ENCODE measurements around the gene FSTL4. TPM values are rescaled to one million over a fixed set of nuclear protein-coding genes. Genes with fewer than 3 reads are reported as not detected.

The FSTL4 gene
- total RNA-seq, 2 experiments from 2014 or later: 0.36 TPM; not detected in 1

DNA sequence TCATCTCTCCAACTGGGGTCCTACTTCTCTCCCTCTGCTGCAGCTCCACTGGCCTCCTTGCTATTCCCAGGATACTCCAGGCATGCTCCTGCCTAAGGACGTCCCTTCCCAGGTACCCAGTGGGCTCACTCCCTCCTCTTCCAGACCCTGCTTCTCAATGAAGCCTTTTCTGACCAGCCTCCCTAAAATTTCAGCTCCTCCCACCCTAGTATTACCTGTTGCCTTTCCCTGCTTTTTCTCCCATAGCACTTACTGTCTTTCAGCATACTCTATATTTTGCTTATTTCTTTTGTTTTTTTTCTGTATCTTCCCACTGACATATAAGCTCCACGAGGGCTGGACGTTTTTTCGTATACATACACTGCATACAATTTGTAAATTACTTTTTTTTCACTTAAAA, 26.1 kb upstream of the FSTL4 start:
- no peaks in the 10 kb centered on the region for H3K9me3 Mint-ChIP-seq
- H3K36me3 Mint-ChIP-seq: no peaks in the 10 kb centered on the region
- DNase-seq: no peak
- H3K27me3 Mint-ChIP-seq: peaks cover 32% of the 10 kb centered on the region
- intact Hi-C loops (cut with micrococcal nuclease): no loop called here
- no peaks in the 10 kb centered on the region for H3K4me1 Mint-ChIP-seq (ENCODE audit: low read depth)
- ChIA-PET CTCF (interaction anchor here (1.4 kb wide), 1 partner anchor 215 kb away, joined by 3 read pairs; no protein-coding TSS in a partner anchor), POLR2A (no interaction called here)
- no peak overlapping the region for H3K27ac Mint-ChIP-seq
- H3K4me3 Mint-ChIP-seq: no peak overlapping the region

DNA sequence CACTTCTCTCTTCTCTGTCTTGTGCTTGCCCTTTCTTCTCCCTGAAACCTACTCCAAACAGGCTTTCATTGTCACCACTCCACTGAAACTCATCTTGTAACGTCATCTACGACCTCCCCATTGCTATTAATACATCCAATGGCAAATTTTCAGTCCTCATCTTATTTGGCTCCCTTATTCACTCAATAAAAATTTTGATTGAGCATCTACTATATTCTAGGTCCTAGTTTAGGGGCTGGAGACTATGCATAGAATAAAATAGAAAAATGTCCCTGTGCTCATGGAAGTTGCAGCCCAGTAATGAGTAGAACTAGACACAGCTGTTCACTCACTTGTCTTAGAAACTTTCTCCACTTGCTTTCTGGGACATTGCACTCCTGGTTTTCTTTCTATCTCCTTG, 24.9 kb upstream of the FSTL4 start:
- Mint-ChIP-seq H3K4me1 (ENCODE audit: low read depth) (no peaks in the 10 kb centered on the region), H3K27ac (no peak overlapping the region), H3K4me3 (no peak overlapping the region), H3K9me3 (no peaks in the 10 kb centered on the region), H3K36me3 (no peaks in the 10 kb centered on the region), H3K27me3 (peaks cover 30% of the 10 kb centered on the region)
- no peak for DNase-seq
- ChIA-PET POLR2A (interaction anchor here (0.5 kb wide), 2 partner anchors 273 to 370 kb away, joined by 3 read pairs; no protein-coding TSS in a partner anchor), CTCF (no interaction called here)
- intact Hi-C loops (cut with micrococcal nuclease): no loop called here

DNA sequence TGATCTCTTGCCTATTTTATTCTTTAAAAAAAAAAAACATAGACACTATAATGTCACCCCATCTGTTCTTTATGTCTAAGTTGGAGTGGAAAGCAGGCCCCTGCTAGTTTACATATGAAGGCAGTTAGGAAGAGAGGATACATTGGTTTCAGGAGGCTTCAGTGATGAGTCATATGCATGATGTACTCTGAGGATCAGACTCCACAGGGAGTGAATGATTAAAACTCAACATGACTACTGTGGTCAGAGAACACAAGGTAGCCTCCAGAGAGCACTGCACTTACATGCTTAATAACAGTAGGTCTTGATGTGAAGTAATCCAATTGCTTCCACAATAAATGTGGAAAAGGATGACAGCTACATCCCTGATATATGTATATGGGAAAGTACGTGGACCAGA, 22.7 kb upstream of the FSTL4 start:
- no peaks in the 10 kb centered on the region for H3K36me3 Mint-ChIP-seq
- H3K4me1 Mint-ChIP-seq (ENCODE audit: low read depth): no peaks in the 10 kb centered on the region
- peaks cover 39% of the 10 kb centered on the region for H3K27me3 Mint-ChIP-seq

DNA sequence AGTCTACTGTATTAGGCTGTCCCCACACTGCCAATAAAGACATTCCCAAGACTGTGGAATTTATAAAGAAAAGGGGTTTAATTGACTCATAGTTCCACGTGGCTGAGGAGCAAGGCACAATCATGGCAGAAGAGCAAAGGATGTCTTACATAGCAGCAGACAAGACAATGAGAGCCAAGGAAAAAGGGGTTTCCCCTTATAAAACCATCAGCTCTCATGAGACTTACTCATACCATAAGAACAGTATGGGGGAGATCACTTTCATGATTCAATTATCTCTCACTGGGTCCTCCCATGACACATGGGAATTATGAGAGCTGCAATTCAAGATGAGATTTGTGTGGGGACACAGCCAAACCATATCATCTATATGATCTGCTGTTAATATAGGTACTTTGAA, 14.8 kb upstream of the FSTL4 start:
- H3K9me3 Mint-ChIP-seq: peaks cover 11% of the 10 kb centered on the region
- ChIA-PET CTCF (no interaction called here), POLR2A (no interaction called here)
- peaks cover 46% of the 10 kb centered on the region for H3K27me3 Mint-ChIP-seq
- H3K4me1 Mint-ChIP-seq (ENCODE audit: low read depth): peaks cover 2% of the 10 kb centered on the region
- H3K4me3 Mint-ChIP-seq: no peak overlapping the region
- no peak overlapping the region for H3K27ac Mint-ChIP-seq
- no peak for DNase-seq
- intact Hi-C loops (cut with micrococcal nuclease): loop anchor here (2.0 kb wide), 2 partner anchors 16 to 62 kb away; no protein-coding TSS in a partner anchor
- no peaks in the 10 kb centered on the region for H3K36me3 Mint-ChIP-seq

More for the DNA sequence above, 22.7 kb upstream of the FSTL4 start:
- POLR2A ChIA-PET: no interaction called here
- H3K4me3 Mint-ChIP-seq: no peak overlapping the region
- H3K27ac Mint-ChIP-seq: no peak overlapping the region
- CTCF ChIA-PET: no interaction called here
- no peak for DNase-seq
- intact Hi-C loops (cut with micrococcal nuclease): no loop called here
- H3K9me3 Mint-ChIP-seq: peaks cover 3% of the 10 kb centered on the region

DNA sequence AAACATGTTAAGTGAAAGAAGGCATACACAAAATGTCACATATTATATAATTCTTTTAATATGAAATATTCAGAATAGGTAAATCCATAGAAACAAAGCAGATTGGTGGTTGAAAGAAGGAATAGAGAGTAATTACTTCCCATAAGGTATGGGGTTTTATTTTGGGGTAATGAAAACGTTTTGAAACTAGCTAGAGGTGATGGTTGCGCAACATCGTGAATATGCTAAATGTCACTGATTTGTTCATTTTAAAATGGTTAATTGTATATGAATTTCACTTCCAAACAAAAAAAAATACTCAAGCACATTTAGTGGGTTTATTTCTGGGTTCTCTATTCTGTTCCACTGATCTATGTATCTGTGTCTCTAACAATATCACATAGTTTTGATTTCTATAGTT, 12.0 kb upstream of the FSTL4 start:
- Mint-ChIP-seq H3K27me3 (peaks cover 28% of the 10 kb centered on the region), H3K27ac (no peak overlapping the region), H3K36me3 (no peaks in the 10 kb centered on the region), H3K4me3 (no peak overlapping the region), H3K9me3 (peaks cover 8% of the 10 kb centered on the region), H3K4me1 (ENCODE audit: low read depth) (peaks cover 2% of the 10 kb centered on the region)
- no peak for DNase-seq
- intact Hi-C loops (cut with micrococcal nuclease): no loop called here
- POLR2A ChIA-PET: no interaction called here
- CTCF ChIA-PET: interaction anchor here (0.9 kb wide), 1 partner anchor 12 kb away, joined by 3 read pairs; the partner anchor contains the start of gene FSTL4

DNA sequence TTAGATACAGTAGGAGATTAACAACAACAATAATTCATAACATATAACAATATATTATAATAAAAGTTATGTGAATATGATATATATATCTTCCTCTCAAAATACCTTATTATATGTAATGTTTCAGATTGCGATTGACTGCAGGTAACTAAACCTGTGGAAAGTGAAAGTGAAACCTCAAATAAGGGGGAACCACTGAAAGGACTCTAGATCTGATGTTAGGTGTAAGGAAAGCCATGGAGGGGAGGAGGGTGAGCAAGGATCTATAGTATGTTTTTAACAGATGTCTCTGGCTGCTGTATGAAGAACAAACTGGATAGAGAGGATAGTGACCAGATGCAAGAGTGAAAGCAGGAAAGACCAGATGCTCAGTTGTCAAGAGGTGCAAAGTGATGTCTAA, 5.8 kb upstream of the FSTL4 start:
- CTCF ChIA-PET: interaction anchor here (0.7 to 1.2 kb wide), 2 partner anchors 12 to 327 kb away, joined by 3 read pairs; no protein-coding TSS in a partner anchor
- no peak overlapping the region for H3K4me3 Mint-ChIP-seq
- H3K27me3 Mint-ChIP-seq: peaks cover 32% of the 10 kb centered on the region
- H3K36me3 Mint-ChIP-seq: no peaks in the 10 kb centered on the region
- no peak for DNase-seq
- H3K9me3 Mint-ChIP-seq: peaks cover 2% of the 10 kb centered on the region
- intact Hi-C loops (cut with micrococcal nuclease): loop anchor here (10.0 kb wide), 1 partner anchor 133 kb away; no protein-coding TSS in a partner anchor
- no peak overlapping the region for H3K27ac Mint-ChIP-seq
- H3K4me1 Mint-ChIP-seq (ENCODE audit: low read depth): peaks cover 11% of the 10 kb centered on the region
- POLR2A ChIA-PET: no interaction called here

- no peak overlapping the region for H3K27ac Mint-ChIP-seq
- intact Hi-C loops (cut with micrococcal nuclease): loop anchor here (10.0 kb wide), 1 partner anchor 129 kb away; no protein-coding TSS in a partner anchor
- CTCF ChIA-PET: interaction anchor here (1.2 to 1.8 kb wide), 2 partner anchors 188 to 190 kb away, joined by 3 to 6 read pairs; no protein-coding TSS in a partner anchor
Measured at GRCh38 chr5:133613743-133614142, 1.4 kb upstream of the FSTL4 start.

DNA sequence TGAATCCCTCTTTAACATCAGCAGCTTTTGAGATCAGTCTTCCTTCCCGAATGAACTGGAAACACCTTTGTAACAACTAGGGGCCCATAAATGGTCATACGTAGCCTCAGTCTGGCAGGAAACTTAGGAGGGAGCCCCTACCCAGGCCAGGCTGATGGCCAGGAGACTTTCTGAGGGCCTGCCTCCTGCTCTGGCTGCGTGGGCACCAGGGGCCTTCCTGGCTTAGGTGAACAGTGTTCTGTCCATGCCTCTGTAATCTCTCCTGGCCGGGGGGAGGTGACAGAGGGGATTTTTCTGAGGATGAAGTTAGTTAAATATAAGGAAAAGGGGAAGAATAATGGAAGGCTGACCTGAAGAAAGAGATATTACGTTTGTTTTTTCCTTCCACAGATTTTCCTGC, 843 bp upstream of the FSTL4 start:
- H3K4me3 Mint-ChIP-seq: peak overlapping the region; percentile 59
- H3K36me3 Mint-ChIP-seq: no peaks in the 10 kb centered on the region
- ChIA-PET CTCF (interaction anchor here (0.7 to 1.8 kb wide), 2 partner anchors 11 to 190 kb away, joined by 3 to 6 read pairs; no protein-coding TSS in a partner anchor), POLR2A (no interaction called here)
- H3K4me1 Mint-ChIP-seq (ENCODE audit: low read depth): peaks cover 12% of the 10 kb centered on the region
- H3K9me3 Mint-ChIP-seq: no peaks in the 10 kb centered on the region
- intact Hi-C loops (cut with micrococcal nuclease): loop anchor here (10.0 kb wide), 1 partner anchor 128 kb away; no protein-coding TSS in a partner anchor
- no peak for DNase-seq
- H3K27ac Mint-ChIP-seq: no peak overlapping the region
- H3K27me3 Mint-ChIP-seq: peaks cover 48% of the 10 kb centered on the region

More at GRCh38 chr5:133613743-133614142, 1.4 kb upstream of the FSTL4 start:
- POLR2A ChIA-PET: no interaction called here
- Mint-ChIP-seq H3K4me1 (ENCODE audit: low read depth) (peaks cover 16% of the 10 kb centered on the region), H3K9me3 (no peaks in the 10 kb centered on the region), H3K27me3 (peaks cover 46% of the 10 kb centered on the region), H3K36me3 (no peaks in the 10 kb centered on the region), H3K4me3 (no peak overlapping the region)
- no peak for DNase-seq

- POLR2A ChIA-PET: no interaction called here
- H3K27ac Mint-ChIP-seq: no peak overlapping the region
- H3K4me3 Mint-ChIP-seq: peak overlapping the region; percentile 50
- H3K36me3 Mint-ChIP-seq: no peaks in the 10 kb centered on the region
- H3K27me3 Mint-ChIP-seq: peaks cover 51% of the 10 kb centered on the region
- CTCF ChIA-PET: interaction anchor here (1.0 to 1.8 kb wide), 4 partner anchors 21 to 188 kb away, joined by 3 to 6 read pairs (median 3); no protein-coding TSS in a partner anchor
- intact Hi-C loops (cut with micrococcal nuclease): loop anchor here (2.0 to 10.0 kb wide), 3 partner anchors 15 to 127 kb away; no protein-coding TSS in a partner anchor
- H3K4me1 Mint-ChIP-seq (ENCODE audit: low read depth): peaks cover 7% of the 10 kb centered on the region
- no peaks in the 10 kb centered on the region for H3K9me3 Mint-ChIP-seq
- DNase-seq: no peak
Measured at GRCh38 chr5:133611357-133612248, 738 bp downstream of the FSTL4 start.

DNA sequence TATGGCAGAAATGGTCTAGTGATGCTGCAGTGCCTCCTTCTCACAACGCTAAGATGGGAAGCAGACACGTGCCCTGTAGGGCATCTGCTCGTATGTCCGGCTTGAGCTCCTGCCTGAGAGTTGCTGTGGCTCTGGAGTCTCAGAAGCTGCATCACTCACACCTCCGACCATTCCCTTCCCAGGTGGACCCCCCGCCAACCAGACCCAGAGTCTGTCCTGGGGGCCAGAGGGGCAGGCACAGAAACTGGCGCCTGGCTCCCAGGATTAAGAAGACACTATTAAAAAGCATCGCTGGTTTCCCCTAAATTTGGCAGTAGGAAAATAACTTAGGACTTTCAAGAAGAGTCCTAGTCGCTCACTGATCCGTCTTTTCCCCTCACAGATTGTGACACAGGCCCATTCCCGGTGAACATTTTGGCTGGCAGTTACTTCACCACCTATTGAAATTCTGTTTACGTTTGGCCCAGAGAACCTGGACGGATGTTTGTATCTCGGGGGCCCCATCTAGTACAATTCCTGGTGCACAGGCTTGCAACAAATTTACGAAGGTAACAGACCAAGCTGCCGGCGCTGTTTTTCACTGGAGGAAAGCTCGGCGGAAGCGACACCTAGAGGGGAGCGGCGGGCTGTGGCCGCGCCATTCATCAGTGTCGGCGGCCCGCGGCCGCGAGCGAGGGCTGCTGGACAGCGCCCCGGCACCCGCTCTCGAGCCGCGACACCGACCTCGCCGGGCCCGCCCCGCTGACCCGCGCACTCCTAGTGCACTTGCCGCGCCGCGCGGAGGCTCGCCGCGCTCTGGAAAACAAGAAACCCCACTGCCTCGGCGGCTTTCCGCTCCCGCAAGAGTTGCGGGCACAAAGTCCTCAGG, 1.6 kb downstream of the FSTL4 start:
- CTCF ChIA-PET: interaction anchor here (0.9 to 1.0 kb wide), 3 partner anchors 33 to 187 kb away, joined by 3 read pairs; no protein-coding TSS in a partner anchor
- DNase-seq: peak; percentile 67
- peaks cover 7% of the 10 kb centered on the region for H3K4me1 Mint-ChIP-seq (ENCODE audit: low read depth)
- H3K27me3 Mint-ChIP-seq: peaks cover 51% of the 10 kb centered on the region
- no peak overlapping the region for H3K27ac Mint-ChIP-seq
- peak overlapping the region; percentile 50 for H3K4me3 Mint-ChIP-seq
- no peaks in the 10 kb centered on the region for H3K36me3 Mint-ChIP-seq
- intact Hi-C loops (cut with micrococcal nuclease): loop anchor here (2.0 to 10.0 kb wide), 3 partner anchors 16 to 126 kb away; no protein-coding TSS in a partner anchor
- no peaks in the 10 kb centered on the region for H3K9me3 Mint-ChIP-seq
- POLR2A ChIA-PET: no interaction called here

- no peak overlapping the region for H3K27ac Mint-ChIP-seq
- no peak for DNase-seq
- no peaks in the 10 kb centered on the region for H3K9me3 Mint-ChIP-seq
- H3K36me3 Mint-ChIP-seq: no peaks in the 10 kb centered on the region
- CTCF ChIA-PET: no interaction called here
- peaks cover 32% of the 10 kb centered on the region for H3K27me3 Mint-ChIP-seq
- H3K4me3 Mint-ChIP-seq: no peak overlapping the region
- POLR2A ChIA-PET: interaction anchor here (0.7 kb wide), 1 partner anchor 42 kb away, joined by 3 read pairs; no protein-coding TSS in a partner anchor
- H3K4me1 Mint-ChIP-seq (ENCODE audit: low read depth): peaks cover 4% of the 10 kb centered on the region
- intact Hi-C loops (cut with micrococcal nuclease): no loop called here
Measured at GRCh38 chr5:133607451-133607850, 4.9 kb downstream of the FSTL4 start.

Measured in activated CD4-positive, alpha-beta memory T cell treated with anti-CD3 and anti-CD28 coated beads for 36 hours (primary cell).